PFSK-1 (cell line): Measurements from ENCODE around the gene RPL5.

ENCODE experiments used
- FOXP2 ChIP-seq: optimal IDR thresholded peaks from 2 replicates; pipeline ENCODE3; 2011; ENCODE audit warnings: borderline replicate concordance, control low read depth, inconsistent platforms; ENCODE audit not compliant: insufficient read depth; ENCODE audit errors: extremely low read length, extremely low read depth
- POLR2AphosphoS5 ChIP-seq: IDR thresholded peaks from 2 replicates; pipeline ENCODE4 v1.6.1; 2012; ENCODE audit warnings: low read depth, mild to moderate bottlenecking, control low read depth, low read length, moderate library complexity
- REST ChIP-seq, 2 experiments: IDR thresholded peaks; 2 replicates each; pipeline versions ENCODE4 v1.6.1 to v1.8.0; 2011 to 2012; ENCODE audit warnings: low read depth in 2 of 2, low read length in 2 of 2, control low read depth in 1 of 2, inconsistent platforms in 1 of 2, mild to moderate bottlenecking in 1 of 2, moderate library complexity in 1 of 2; ENCODE audit not compliant: insufficient read depth in 1 of 2
- SIN3A ChIP-seq: IDR thresholded peaks from 2 replicates; pipeline ENCODE4 v1.6.1; 2012; ENCODE audit warnings: mild to moderate bottlenecking, low read length, moderate library complexity, borderline replicate concordance; ENCODE audit not compliant: insufficient read depth
- TAF1 ChIP-seq: IDR thresholded peaks from 2 replicates; pipeline ENCODE4 v1.6.1; 2012; ENCODE audit warnings: low read length, control low read depth, borderline replicate concordance; ENCODE audit not compliant: insufficient read depth

Gene RPL5

GRCh38 chr1:92839442-92839841 is 7.6 kb downstream of the RPL5 start:
- TF ChIP-seq FOXP2 (no peak), POLR2AphosphoS5 (peak; percentile 22; the same call in 1 of the 2 replicates)

- no peak for TF ChIP-seq TAF1
Measured at GRCh38 chr1:92840600-92840999, 8.8 kb downstream of the RPL5 start.

- no peak for TF ChIP-seq REST (IDR thresholded peaks at IDR 0.05; ENCODE audit: insufficient read depth in 1 of 2, low read depth in 2 of 2, low read length in 2 of 2)
- peak; percentile 42 for TF ChIP-seq POLR2AphosphoS5
Measured at GRCh38 chr1:92842082-92843045, 10.5 kb downstream of the RPL5 start.

GRCh38 chr1:92843046-92843423 is 11.2 kb downstream of the RPL5 start:
- TF ChIP-seq SIN3A = no peak
- TF ChIP-seq FOXP2 = no peak
- TF ChIP-seq TAF1 = no peak
- peak; percentile 0 for TF ChIP-seq POLR2AphosphoS5

- TF ChIP-seq POLR2AphosphoS5 (peak; percentile 67), FOXP2 (no peak), REST (IDR thresholded peaks at IDR 0.05; ENCODE audit: insufficient read depth in 1 of 2, low read depth in 2 of 2, low read length in 2 of 2) (no peak)
Measured at GRCh38 chr1:92843429-92844352, 11.9 kb downstream of the RPL5 start.

- TF ChIP-seq FOXP2 (no peak), REST (IDR thresholded peaks at IDR 0.05; ENCODE audit: insufficient read depth in 1 of 2, low read depth in 2 of 2, low read length in 2 of 2) (no peak), SIN3A (no peak), POLR2AphosphoS5 (no peak), TAF1 (no peak)
Measured at GRCh38 chr1:92844439-92844838, 12.6 kb downstream of the RPL5 start.
